DOHH2 (cell line): ENCODE data around the gene CAPN11.

Source experiments
- H3F3A ChIP-seq: fragments of 200-600 bp; sonication (generic), shearing (Covaris generic); 2 replicates; pipeline ENCODE4 v1.6.0; 2016; ENCODE audit warnings: antibody characterized with exemption, mild to moderate bottlenecking; ENCODE audit not compliant: control insufficient read depth, insufficient read depth
- H3K27ac ChIP-seq: fragments of 200-600 bp; sonication (generic); 2 replicates; pipeline ENCODE4 v1.5.1; 2014; ENCODE audit warnings: low read depth, mild to moderate bottlenecking, low read length, moderate library complexity
- H3K27me3 ChIP-seq: fragments of 200-600 bp; sonication (generic); 2 replicates; pipeline ENCODE4 v1.6.1; 2014; ENCODE audit warnings: mild to moderate bottlenecking, low read length, mixed read lengths; ENCODE audit not compliant: control insufficient read depth
- H3K36me3 ChIP-seq: fragments of 200-600 bp; sonication (generic); 2 replicates; pipeline ENCODE4 v1.6.1; 2014; ENCODE audit warnings: mild to moderate bottlenecking, low read length, moderate library complexity, mixed read lengths; ENCODE audit not compliant: control insufficient read depth
- H3K4me1 ChIP-seq: fragments of 200-600 bp; sonication (generic); 2 replicates; pipeline ENCODE4 v1.6.1; 2014; ENCODE audit warnings: mild to moderate bottlenecking, low read length, mixed read lengths; ENCODE audit not compliant: control insufficient read depth
- H3K4me2 ChIP-seq: fragments of 200-600 bp; sonication (generic); 2 replicates; pipeline ENCODE4 v1.6.0; 2014; ENCODE audit warnings: mild to moderate bottlenecking, low read length, moderate library complexity
- H3K4me3 ChIP-seq: fragments of 200-600 bp; sonication (generic); 2 replicates; pipeline ENCODE4 v1.5.1; 2014; ENCODE audit warnings: mild to moderate bottlenecking, low read length, mixed read lengths
- H3K79me2 ChIP-seq: fragments of 200-600 bp; sonication (generic); 2 replicates; pipeline ENCODE4 v1.6.1; 2014; ENCODE audit warnings: mild to moderate bottlenecking, low read length, mixed read lengths; ENCODE audit not compliant: control insufficient read depth
- H3K9me2 ChIP-seq: fragments of 200-600 bp; sonication (generic); replicated peaks from 2 replicates; pipeline ENCODE4 v1.6.1; 2014; ENCODE audit warnings: mild to moderate bottlenecking, low read length, mixed read lengths; ENCODE audit not compliant: control insufficient read depth
- H3K9me3 ChIP-seq: fragments of 200-600 bp; sonication (generic); 2 replicates; pipeline ENCODE4 v1.6.1; 2014; ENCODE audit warnings: antibody characterized with exemption, low read length, mixed read lengths; ENCODE audit not compliant: control insufficient read depth, insufficient read depth
- H4K20me1 ChIP-seq: fragments of 200-600 bp; sonication (generic); 2 replicates; pipeline ENCODE4 v1.6.0; 2014; ENCODE audit warnings: low read depth, mild to moderate bottlenecking, antibody characterized with exemption, low read length, moderate library complexity; ENCODE audit not compliant: control insufficient read depth, insufficient read depth
- CTCF ChIP-seq: fragments of 200-600 bp; sonication (generic); IDR thresholded peaks from one replicate; pipeline ENCODE4 v1.5.1; 2014; ENCODE audit warnings: antibody characterized with exemption, mild to moderate bottlenecking, low read depth, low read length; ENCODE audit not compliant: poor library complexity, severe bottlenecking
- EZH2phosphoT487 ChIP-seq: fragments of 200-600 bp; sonication (generic); IDR thresholded peaks from 2 replicates; pipeline ENCODE4 v1.6.1; 2017; ENCODE audit warnings: borderline replicate concordance, mild to moderate bottlenecking, antibody characterized with exemption, low read length, moderate library complexity, mixed read lengths

CAPN11 gene

GRCh38 chr6:44158770-44159228 is at the start of gene CAPN11:
Gene CAPN11, plus strand, starts transcription at chr6:44158820. Its CDS starts 29 bp downstream, at chr6:44158849.
- no peaks in the 10 kb centered on the region for H3K79me2 ChIP-seq
- no peaks in the 10 kb centered on the region for H3K4me1 ChIP-seq
- H3K27ac ChIP-seq: no peak within 1 kb of the TSS
- TF ChIP-seq EZH2phosphoT487 (no peak), CTCF (no peak)
- H3K9me3 ChIP-seq: no peaks in the 10 kb centered on the region
- no peak within 1 kb of the TSS for H3K4me3 ChIP-seq
- peaks cover 24% of the 10 kb centered on the region for H3K27me3 ChIP-seq
- no peaks in the 10 kb centered on the region for H3K36me3 ChIP-seq
- no peaks in the 10 kb centered on the region for H3K9me2 ChIP-seq
- H3F3A ChIP-seq: no peaks in the 10 kb centered on the region
- no peaks in the 10 kb centered on the region for H4K20me1 ChIP-seq
- H3K4me2 ChIP-seq: no peak within 1 kb of the TSS

- Histone ChIP-seq H3K79me2 (peaks cover 7% of the 10 kb centered on the region), H3K27ac (no peak overlapping the region), H3K4me3 (no peak overlapping the region), H3K9me3 (no peaks in the 10 kb centered on the region), H3K36me3 (peaks cover 88% of the 10 kb centered on the region), H3K27me3 (no peaks in the 10 kb centered on the region), H3K4me2 (no peak overlapping the region), H3F3A (no peaks in the 10 kb centered on the region), H3K4me1 (peaks cover 5% of the 10 kb centered on the region; the same call in 1 of the 2 replicates), H4K20me1 (peaks cover 4% of the 10 kb centered on the region), H3K9me2 (no peaks in the 10 kb centered on the region)
- TF ChIP-seq EZH2phosphoT487: no peak
- no peak for TF ChIP-seq CTCF
Observed at GRCh38 chr6:44109212-44109611, 49.4 kb upstream of the CAPN11 start.

DNA sequence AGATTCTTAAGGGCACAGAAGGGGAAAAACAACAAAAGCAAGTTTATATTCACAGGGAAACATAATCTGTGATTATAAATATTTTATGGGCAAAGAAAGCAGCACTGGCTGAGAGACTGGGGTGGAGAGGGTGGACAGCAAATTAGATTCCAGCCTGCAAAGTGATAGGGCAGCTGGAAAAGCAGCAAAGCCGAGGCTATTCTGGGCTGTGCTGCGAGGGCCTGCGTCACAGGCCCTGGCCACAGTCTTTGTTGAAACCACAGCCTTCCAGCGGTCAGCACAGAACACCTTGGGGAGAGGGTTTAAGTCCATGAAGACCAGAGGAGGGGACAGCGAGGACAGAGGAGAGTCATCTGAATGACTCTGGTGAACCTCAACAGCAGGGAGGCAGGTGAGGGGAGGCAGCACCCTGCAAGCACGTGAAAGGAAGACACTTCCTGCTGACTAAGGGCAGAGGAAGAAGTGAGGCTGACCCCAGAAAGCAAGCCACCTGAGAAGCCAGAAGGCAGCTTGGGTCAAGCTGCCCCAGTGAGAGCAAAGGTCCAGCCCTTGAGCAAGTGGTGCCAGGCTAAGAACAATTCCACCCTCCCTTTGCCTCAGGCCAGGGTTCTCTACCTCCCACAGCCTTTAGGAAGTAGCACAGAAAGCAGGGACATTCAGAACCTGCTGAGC is 48.5 kb upstream of the CAPN11 start:
- Histone ChIP-seq H3K9me3 (no peaks in the 10 kb centered on the region), H3K36me3 (peaks cover 86% of the 10 kb centered on the region), H4K20me1 (peaks cover 4% of the 10 kb centered on the region), H3K79me2 (peaks cover 10% of the 10 kb centered on the region), H3K27ac (no peak overlapping the region), H3K27me3 (no peaks in the 10 kb centered on the region), H3K4me3 (no peak overlapping the region), H3K4me2 (no peak overlapping the region), H3F3A (no peaks in the 10 kb centered on the region), H3K4me1 (peaks cover 5% of the 10 kb centered on the region; the same call in 1 of the 2 replicates), H3K9me2 (no peaks in the 10 kb centered on the region)
- TF ChIP-seq EZH2phosphoT487: no peak
- no peak for TF ChIP-seq CTCF
